HG02870 (cell line): ENCODE measurements around the gene CNIH3.
"Not testable (repeated sequence)": the region's sequence is repeated elsewhere in the genome, so short reads cannot be mapped to it uniquely, and the experiment has no call there.

Source experiments
- ATAC-seq: cut with Tn5 transposase; IDR thresholded peaks from one replicate; pipeline ENCODE4 v1.9.1; 2021; ENCODE audit warnings: mild to moderate bottlenecking, moderate library complexity; ENCODE audit not compliant: unreplicated experiment

The CNIH3 gene

DNA sequence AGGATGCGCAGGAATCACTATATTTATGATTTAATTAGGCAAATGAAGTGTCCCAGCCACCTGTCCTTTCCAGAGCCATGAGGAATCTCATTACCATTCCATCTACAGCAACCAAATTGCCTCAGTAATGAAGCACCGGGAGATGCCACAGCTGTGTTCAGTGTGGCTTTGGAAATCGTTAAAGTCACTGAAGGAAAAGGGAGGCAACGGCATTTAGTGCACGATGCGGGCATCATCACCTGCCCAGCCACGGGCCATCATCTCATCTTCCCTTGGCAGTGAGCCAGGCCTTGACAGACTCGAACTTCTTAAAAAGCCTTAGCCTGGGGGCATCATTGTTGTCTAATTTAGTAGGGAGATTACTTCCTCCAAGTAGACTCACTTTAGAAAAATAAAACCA is 67.8 kb downstream of the CNIH3 start:
- no peak for ATAC-seq

DNA sequence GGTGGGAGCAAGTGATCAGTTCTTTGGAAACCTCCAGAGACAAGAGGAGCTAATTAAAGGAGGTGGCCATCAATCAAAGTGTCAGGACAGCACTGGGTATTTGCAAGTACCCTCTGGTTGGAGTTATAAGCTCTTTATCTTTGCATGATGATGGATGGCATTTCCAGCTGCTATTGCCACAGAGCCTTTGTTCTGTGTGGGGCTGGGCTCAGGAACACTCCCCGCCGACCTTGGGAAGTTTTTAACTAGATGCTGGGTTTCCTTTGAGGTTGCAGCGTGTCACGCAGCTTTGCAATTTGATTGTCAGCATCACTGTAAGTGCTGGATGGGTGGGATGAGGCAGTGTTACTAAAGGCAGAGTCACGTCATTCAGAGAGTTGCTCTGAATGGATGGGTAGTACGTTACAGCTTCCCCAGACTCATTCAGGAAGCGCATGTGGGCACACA is 68.9 kb downstream of the CNIH3 start:
- ATAC-seq: no peak

DNA sequence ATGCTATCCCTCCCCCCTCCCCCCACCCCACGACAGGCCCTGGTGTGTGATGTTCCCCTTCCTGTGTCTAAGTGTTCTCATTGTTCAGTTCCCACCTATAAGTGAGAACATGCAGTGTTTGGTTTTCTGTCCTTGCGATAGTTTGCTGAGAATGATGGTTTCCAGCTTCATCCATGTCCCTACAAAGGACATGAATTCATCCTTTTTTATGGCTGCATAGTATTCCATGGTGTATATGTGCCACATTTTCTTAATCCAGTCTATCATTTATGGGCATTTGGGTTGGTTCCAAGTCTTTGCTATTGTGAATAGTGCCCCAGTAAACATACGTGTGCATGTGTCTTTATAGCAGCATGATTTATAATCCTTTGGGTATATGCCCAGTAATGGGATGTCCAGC is 70.0 kb downstream of the CNIH3 start:
- ATAC-seq: not testable (repeated sequence)

DNA sequence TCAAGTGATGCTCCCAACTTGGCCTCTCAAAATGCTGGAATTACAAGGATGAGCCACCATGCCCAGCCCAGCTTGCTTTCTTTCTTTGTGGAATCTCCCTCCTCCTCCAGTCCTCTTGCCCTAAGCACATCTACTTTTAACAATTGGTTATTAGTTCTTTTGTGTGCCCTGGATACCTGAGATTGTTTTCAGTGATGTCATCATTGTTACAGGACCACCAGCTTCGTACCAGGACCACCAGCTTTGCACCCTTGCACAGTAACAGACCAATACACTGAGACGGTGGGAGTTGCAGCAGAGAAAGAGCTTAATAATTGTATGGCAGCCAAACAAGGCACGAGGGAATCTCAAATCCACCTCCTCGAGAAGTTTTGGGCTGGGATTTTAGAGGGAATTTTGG is 71.3 kb downstream of the CNIH3 start:
- no peak for ATAC-seq

DNA sequence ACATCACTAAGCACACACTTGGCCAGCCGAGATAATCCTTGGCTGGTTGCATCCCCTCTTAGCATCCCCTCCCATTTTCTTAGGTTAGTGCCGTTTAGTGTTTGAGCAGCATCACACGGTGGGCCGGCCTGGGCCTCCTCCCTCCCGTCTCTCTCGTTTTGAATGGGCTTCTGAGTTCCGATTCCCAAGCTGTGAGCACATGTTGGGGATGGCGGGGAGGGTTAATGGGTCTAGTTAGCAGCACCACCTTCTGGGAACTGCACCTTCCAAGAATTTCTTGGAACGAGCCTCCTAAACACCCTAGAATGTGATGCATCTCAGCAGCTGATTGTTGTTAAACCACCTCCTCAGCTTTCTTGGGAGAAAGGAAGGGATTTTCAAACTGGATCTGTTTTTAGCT is 73.3 kb downstream of the CNIH3 start:
- ATAC-seq: no peak

DNA sequence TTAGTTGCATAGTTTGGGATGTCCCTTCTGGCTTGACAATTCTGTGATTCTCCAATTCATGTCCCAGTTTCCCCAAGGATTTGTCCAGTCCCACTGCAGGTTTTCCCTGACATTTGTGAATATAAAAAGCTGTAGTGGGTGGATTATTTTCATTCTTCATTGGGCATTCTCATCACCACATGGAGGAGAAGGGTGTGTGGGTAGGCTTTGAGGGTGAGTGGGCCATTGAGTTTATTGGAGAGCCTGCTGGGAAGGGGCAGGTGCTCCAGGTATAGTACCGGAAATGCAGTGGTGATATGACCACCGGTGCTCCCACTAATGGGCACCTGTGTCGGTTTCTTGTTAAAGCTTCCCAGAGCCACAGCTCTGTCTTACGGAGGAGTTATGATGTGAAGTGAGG is 74.5 kb downstream of the CNIH3 start:
- no peak for ATAC-seq

DNA sequence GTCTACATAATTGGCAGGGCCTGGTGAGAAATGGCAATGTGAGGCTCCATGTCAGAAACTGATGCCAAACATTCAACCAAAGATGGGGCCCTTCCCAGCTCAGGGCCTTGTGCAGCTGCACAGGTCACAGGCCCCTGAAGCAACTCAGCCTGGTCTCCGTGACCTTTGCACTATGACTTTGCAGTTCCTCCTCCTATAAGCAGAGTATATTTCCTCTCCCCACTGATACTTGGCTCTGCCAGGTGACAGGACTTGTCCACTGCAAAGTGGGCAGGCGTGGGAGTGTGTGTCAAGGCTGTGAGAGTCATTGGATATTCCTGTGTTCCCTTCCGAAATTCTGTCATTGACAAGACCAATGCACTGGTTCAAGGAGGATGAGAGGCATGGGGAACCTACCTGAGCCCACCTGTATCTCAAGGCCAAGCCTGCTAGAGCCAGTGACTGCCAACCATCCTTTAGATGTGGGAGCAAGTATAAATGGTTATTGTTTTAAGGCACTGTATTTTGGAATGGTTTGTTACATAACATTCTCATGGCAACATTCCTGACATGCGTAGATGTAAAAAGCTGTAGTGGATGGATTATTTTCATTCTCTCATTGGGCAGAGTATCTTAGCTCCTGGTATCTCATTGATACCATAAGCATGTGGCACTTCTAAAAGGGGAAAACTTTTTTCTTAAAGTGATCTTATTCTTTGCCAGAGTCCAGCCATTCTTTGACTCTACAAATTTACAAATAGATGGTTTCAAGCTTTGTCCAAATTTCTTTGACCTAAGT is 75.2 kb downstream of the CNIH3 start:
- no peak for ATAC-seq

DNA sequence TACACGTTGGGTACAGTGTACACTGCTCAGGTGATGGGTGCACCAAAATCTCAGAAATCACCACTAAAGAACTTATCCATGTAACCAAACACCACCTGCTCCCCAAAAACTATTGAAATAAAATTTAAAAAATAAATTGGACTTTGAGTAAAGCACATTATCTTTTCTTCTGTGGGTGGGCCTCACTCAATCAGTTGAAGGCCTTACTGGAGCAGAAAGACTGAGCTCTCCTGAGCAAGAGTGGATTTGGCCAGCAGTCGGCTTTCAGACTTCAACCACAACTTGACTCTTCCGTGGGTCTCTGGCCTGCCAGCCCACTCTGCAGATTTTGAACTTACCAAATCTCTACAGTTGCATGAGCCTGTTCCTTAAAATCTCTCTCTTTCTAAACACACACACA is 78.9 kb downstream of the CNIH3 start:
- ATAC-seq: no peak

DNA sequence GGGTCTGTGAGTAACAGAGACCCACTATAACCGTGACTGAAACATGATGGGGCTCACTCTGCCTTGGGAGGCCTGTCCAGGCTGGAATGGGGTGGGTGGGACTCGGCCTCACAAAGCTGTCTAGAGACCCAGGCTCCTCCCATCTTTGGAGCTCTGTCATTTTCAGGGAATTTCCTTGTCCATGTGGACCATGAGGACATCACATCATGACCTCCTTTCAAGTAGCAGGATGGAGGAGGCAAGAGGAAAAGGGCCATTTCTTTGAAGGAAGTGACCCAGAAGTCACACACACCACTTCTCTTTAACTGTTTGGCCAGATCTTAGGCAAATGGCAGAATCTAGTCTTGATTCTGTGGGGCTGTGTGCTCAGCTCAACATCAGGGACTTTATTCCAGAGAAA is 79.9 kb downstream of the CNIH3 start:
- ATAC-seq: no peak

DNA sequence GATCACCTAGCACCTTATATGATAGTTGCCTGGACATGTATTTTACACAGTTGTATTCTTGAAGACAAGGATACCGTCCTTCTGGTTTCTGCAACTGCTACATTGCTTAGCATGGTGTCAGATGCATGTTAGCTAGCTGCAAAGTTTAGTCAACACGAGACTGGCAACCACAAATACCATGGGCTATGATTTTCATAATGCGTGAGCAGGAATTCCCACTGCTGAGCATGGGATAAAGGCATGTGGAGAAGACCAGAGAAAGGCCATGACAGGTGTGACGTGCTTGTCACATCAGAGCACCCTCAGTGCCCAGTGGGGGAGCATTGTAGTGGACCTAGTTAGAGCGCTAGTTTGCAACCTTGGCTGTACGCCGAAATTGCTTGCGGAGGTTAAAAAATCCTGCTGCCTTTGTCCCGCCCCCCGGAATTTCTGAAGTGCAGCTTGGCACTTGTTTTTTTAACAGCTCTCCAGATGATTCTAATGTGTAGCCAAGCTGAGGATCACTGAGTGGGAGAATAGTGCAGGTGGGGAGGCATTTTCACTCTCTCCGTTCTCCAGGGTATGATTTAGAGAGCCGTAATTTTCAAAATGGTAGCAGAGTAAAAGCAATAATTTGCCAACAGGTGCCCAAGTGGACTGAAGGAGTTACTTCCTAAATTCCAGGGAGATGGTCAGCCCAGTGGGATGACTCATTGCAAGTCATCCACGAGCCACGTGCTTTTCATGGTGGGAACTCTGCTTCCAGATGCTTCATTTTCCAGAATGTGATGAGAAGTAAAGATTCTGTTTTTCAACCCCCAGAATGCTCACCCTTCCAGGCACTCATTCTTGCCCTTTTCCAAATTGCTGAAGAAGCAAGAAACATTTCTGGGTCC is 81.0 kb downstream of the CNIH3 start:
- ATAC-seq: no peak

DNA sequence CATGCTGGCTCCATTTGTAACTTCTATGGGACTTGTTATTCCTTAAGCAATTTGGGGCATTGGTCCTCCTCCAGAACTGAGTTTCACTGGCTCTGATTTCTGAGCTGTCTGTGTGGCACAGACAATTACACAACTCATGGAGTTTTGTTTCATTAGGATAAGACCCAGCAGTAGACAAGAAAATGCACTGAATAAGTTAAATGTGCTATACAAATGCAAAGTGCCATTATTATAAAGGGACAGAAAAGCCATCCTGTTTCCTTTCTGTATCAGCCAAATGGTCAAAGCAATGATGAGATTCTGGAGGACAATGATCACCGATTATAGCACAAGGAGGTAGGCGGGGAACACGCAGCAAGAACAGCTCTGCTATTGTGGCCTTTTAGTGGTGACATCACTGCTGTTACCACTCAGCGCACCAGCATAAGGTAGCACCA is 81.9 kb downstream of the CNIH3 start:
- ATAC-seq: no peak

DNA sequence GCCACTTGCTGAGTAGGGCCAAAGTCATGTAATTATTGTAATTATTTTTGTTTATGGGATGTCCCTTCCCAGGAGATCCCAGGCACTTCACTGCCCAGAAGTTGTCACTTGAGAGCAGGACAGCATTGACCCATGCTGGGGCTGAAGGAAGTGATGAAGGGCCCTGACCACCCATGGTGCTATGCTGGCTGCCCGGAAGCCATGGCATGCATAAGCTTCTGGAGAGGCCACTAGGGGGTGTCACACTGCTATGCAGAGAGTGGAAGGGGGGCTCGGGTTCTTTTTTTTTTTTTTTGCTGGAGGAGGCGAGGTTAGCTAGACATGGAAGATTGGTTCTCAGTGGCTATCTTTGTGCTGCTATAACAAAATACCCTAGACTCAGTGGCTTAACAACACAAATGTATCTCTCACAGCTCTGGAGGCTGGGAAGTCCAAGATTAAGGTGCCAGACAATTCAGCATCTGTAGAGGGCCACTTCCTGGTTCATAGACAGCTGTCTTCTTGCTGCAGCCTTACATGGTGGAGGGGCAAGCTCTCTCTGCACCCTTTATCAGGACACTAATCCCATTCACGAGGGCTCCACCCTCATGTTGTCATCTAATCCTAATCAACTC is 84.9 kb downstream of the CNIH3 start:
- ATAC-seq: no peak

DNA sequence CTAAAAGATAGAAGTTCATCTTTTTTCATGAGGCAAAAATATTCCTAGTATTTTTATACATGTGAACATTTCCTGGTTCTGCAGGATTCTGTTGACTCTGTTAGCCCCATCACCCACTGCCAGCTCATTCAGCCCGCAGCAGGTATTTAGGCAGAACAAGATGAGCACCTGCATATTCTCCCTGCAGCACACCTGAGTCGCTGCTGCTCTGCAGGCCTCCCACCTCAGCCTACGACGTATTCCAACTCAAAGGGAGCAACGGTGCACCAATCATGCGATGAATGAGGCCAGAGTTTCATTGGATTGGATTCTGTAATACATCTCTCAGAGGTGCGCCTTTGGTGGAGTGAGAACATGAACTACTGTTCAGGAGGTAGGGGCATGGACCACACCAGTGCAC is 87.6 kb downstream of the CNIH3 start:
- no peak for ATAC-seq

DNA sequence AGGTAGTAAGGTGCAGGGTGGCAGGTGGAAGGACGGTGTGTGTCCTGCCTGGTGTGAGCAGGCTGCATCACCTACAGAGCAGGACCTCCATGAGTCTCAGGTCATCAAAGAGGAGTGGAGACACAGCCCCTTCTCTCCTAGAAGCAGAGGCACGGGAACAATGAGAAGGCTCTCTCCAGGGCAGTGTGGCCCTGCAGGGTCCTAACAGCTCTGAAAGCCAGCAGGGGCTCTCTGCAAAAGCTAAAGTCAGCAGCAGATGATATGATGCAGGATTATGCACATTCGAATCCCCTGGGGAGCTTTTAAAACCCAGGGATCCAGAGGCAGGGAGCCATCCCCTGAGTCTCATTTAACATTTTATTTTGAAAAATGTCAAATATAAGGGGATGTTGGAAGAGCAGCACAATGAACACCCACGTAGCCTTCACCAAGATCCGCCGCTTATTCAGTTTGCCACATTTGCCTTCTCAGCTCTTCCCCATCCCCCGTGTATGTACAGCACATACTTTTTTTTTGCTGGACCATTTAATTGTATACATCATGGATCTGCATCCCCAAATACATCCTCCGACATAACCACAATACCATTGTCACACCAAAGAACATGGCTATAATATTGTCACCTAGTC is 88.1 kb downstream of the CNIH3 start:
- no peak for ATAC-seq

DNA sequence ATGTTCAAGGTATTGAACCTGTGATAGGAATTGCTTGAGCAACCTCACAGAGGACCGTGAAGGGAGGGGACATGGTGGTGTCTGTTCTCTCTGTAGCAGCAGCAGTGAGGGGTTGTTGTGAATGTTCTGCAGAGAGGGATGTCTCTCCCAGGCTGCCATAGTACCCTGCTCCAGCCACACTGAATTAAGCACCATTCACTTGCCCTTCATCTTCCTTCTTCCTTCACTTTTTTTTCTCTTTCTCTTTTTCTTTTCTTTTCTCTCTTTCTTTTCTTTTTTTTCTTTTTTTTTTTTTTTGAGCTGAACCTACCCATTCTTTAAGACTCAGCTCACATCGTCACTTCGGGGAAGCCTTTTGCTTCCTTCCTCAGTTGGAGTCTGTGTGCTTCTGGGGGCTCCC is 89.5 kb downstream of the CNIH3 start:
- ATAC-seq: no peak

DNA sequence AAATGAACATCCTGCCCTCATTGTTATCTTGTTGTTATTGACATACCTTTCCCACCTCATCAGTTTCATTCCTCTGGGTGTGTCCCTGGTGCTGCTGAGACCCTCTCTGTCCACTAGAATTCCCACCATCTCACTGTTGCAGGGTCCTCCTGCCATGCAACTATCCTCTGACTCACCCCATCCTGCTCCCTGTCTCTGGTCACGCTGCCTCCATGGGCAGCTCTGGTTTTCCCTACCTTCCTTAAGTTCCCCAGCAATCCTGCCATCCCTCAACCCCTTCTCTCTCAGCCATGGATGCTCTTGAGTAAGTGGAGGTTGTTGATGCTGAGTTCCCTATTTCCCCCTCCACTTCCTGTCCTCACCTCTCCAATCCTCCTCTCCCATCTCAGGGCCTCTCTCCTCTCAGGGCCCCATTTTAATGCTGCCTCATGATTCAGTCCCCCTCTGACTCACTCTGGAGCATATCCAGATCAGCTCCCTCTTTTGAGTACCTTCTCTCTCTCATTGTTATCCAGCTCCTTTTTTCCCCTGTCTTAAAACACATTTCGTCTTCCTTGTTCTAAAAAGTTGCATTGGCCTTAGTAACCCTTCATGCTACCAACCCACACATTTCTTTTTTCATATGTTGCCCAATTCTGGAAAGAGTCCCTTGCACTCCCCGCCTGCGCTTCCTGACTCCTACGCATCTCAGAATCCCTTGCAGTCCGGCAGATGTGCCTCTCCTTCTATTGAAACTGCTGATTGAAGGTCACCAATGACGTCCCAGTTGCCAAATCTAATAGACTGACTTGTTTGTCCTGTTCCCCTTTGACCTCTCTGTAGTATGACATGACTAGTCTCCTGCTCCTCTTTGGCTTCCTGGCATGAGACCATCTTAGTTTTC is 92.0 kb downstream of the CNIH3 start:
- ATAC-seq: no peak

DNA sequence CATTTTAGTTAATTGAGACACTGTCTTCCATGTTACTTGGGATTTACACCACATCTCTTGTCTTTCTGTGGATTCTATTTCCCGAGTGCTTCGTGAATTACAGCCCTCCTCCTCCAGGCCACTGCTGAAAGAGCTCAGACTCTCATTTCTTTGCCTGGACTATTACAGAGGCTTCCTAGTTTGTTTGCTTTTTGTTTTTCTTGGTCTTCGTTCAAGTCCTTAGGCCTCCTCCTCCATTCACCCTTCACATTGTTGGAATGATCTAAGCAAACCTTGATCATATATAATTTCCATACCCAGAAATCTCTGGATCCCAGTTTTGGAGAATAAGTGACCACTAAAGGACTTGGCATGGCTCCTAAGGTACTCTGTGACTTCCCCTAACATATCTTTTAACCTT is 94.1 kb downstream of the CNIH3 start:
- ATAC-seq: no peak

DNA sequence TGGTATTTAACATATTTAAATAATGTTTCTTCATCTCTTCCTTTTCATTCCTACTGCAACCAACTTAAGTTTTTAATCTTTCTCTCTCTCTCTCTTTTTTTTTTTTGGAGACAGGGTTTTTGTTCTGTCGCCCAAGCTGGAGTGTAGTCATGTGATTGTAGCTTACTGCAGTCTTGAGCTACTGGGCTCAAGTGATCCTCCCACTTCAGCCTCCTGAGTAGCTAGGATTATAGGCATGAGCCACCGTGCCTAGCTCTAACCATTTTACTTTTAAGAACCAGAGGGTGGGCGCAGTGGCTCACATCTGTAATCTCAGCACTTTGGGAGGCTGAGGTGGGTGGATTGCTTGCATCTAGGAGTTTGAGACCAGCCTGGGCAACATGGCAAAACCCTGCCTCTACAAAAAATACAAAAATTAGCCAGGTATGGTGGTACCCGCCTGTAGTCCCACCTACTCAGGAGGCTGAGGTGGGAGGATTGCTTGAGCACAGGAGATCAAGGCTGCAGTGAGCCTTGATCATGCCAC is 95.2 kb downstream of the CNIH3 start:
- ATAC-seq: not testable (repeated sequence)

DNA sequence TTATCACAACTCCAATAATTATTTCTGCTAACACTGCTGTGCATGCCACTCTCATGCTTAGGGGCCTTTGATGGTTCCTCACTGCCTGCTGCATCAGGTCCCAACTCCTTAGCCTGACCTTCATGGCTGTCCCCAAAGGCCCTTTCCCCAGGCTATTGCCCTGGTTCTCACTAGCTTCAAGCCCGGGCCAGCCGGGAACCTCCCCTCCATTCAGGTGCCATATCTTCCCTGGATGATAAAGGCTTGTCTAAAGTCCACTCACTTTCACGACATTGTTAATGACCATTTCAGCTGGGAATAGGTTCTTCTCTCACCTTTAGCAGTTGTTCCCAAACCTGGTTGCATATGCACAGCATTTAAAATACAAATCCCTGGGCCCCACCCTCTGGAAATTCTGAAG is 95.8 kb downstream of the CNIH3 start:
- no peak for ATAC-seq

DNA sequence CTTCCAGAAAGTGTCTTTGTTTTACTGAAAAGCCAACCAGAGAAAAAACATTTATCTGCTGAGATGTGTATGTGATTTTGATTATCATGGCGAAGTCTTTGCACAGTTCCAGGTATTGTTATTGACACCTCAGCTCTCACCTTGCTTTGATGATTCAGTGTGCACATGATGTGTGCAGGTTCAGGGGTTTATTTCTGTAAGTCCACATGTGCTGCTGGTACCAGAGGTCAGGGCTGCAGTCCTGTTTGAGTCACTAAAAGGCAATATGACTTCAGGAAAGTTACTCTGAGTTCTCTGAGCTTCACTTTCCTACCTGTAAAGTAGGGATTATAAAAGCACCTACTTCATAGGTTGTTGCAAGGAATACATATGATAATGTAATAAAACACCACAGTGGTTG is 97.1 kb downstream of the CNIH3 start:
- no peak for ATAC-seq
